HepG2 (cell line): ENCODE results near the gene KLF13. TPM values are rescaled to one million over a fixed set of nuclear protein-coding genes. Genes with fewer than 3 reads are reported as not detected.
A peak's percentile ranks its signal among the peaks of the same experiment; 100 is the strongest.

Experiments
- AGO2 ChIP-seq: fragments of 200-400 bp; formaldehyde crosslinking; optimal IDR thresholded peaks from 2 replicates; pipeline ENCODE3; 2017; ENCODE audit warnings: mild to moderate bottlenecking, low read depth, low read length, moderate library complexity
- AKAP8 ChIP-seq: sonication (generic); formaldehyde crosslinking; IDR thresholded peaks from 2 replicates; pipeline ENCODE4 v1.5.1; 2020; ENCODE audit warnings: mild to moderate bottlenecking, missing genetic modification reagents
- EHMT2 ChIP-seq: fragments of 200-600 bp; sonication (generic); IDR thresholded peaks from 2 replicates; pipeline ENCODE4 v1.7.0; 2017; ENCODE audit warnings: antibody characterized with exemption, low read depth, low read length, borderline replicate concordance
- GABPB1 ChIP-seq: IDR thresholded peaks from 2 replicates; pipeline ENCODE4 v1.6.1; 2016; ENCODE audit warnings: mild to moderate bottlenecking, missing genetic modification reagents, moderate library complexity, missing compliant biosample characterization
- HDAC1 ChIP-seq: sonication (generic); formaldehyde crosslinking; IDR thresholded peaks from 2 replicates; pipeline ENCODE4 v1.5.1; 2020; ENCODE audit warnings: mild to moderate bottlenecking, missing genetic modification reagents
- PCBP1 ChIP-seq: fragments of 200-400 bp; formaldehyde crosslinking; IDR thresholded peaks from 2 replicates; pipeline ENCODE4 v1.6.1; 2017; ENCODE audit warnings: mild to moderate bottlenecking, low read depth, low read length, borderline replicate concordance
- TAF15 ChIP-seq: fragments of 200-400 bp; formaldehyde crosslinking; IDR thresholded peaks from one replicate; pipeline ENCODE4 v1.6.1; 2018; ENCODE audit warnings: mild to moderate bottlenecking, low read depth, low read length; ENCODE audit not compliant: poor library complexity, severe bottlenecking
- XRCC5 ChIP-seq: fragments of 200-400 bp; formaldehyde crosslinking; optimal IDR thresholded peaks from 2 replicates; pipeline ENCODE3; 2017; ENCODE audit warnings: mild to moderate bottlenecking, low read length
- ZNF292 ChIP-seq: sonication (generic); formaldehyde crosslinking; IDR thresholded peaks from 2 replicates; pipeline ENCODE4 v1.8.1; 2022; ENCODE audit warnings: mild to moderate bottlenecking, low read depth, missing genetic modification reagents, borderline replicate concordance
- ZNF557 ChIP-seq: sonication (generic); formaldehyde crosslinking; IDR thresholded peaks from 2 replicates; pipeline ENCODE4 v1.4.0; 2020; ENCODE audit warnings: missing genetic modification reagents
- ZNF720 ChIP-seq: sonication (generic); formaldehyde crosslinking; IDR thresholded peaks from 2 replicates; pipeline ENCODE4 v1.4.0; 2020; ENCODE audit warnings: missing genetic modification reagents
- polyA plus RNA-seq, 8 experiments: library from polyadenylated mRNA; depleted of rRNA in 3 of 8; stranded (reverse) in 7 of 8; unstranded in 1 of 8; fragments of >200 nt; fragmentation: Illumina TruSeq in 4 of 8; extraction: Trizol in 4 of 8; gene quantifications; 2 replicates each; pipeline versions ENCODE4 v1.2.1 to v1.2.3, GENCODE V29; 2011 to 2016; ENCODE audit warnings: low read depth in 4 of 8, missing spikeins in 1 of 8, mixed read lengths in 1 of 8; ENCODE audit not compliant: insufficient read depth in 1 of 8
- total RNA-seq, 5 experiments: library from RNA; depleted of rRNA; stranded (reverse); fragments of >200 nt; fragmentation: Illumina TruSeq; extraction: Trizol; gene quantifications; 2 replicates each; pipeline ENCODE4 v1.2.3, GENCODE V29; 2016; ENCODE audit warnings: low read depth in 1 of 5
- TF ChIP-seq, protein P1 (sequence below): sonication (generic); formaldehyde crosslinking; IDR thresholded peaks from 2 replicates; pipeline ENCODE4 v1.5.1; 2020; ENCODE audit warnings: missing genetic modification reagents, mild to moderate bottlenecking, borderline replicate concordance
- TF ChIP-seq, protein P2 (sequence below): sonication (generic); formaldehyde crosslinking; IDR thresholded peaks from 2 replicates; pipeline ENCODE4 v1.5.1; 2020; ENCODE audit warnings: mild to moderate bottlenecking, missing genetic modification reagents, borderline replicate concordance
- TF ChIP-seq, protein P3 (sequence below): sonication (generic); formaldehyde crosslinking; IDR thresholded peaks from 2 replicates; pipeline ENCODE4 v1.4.0; 2020; ENCODE audit warnings: missing genetic modification reagents
- TF ChIP-seq, protein P4 (sequence below): sonication (generic); formaldehyde crosslinking; IDR thresholded peaks from 2 replicates; pipeline ENCODE4 v1.9.0; 2021; ENCODE audit warnings: missing genetic modification reagents, borderline replicate concordance

The KLF13 gene
- total and polyA plus RNA-seq, 2 of the 13 experiments (the other 11 are each of a cell fraction or from before 2014, with no cell fraction given), result 16.8 to 25.1 TPM

DNA sequence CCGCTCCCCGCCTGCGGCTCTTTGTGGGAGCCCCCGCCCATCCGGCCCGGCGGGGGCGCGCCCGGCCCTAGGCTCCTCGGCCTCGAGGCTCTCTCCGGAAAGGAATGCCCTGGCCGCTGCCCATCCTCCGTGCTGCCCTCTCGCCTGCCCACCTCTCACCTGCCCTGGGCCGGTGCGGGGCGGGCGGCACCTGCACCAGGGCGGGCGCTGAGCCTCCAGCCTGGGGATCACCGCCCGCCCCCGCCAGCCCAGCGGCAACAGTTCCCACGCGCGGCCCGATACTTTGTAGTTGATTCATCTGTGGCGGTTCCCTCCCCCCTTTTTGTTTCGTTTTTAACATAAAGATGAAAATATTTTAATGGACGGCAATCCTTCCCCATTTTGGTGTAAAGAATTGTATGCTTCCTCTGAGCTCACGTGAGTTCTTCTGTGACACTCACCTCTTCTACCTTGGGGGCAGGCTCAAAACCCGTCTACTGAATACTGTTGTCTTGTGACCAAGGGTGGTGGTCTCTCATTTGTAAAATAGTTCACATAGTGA lies 1.9 kb downstream of the KLF13 start (continued):
- TF ChIP-seq PCBP1 (no peak), EHMT2 (no peak), ZNF557 (CRISPR knock-in tag) (no peak), ZNF292 (CRISPR knock-in tag) (no peak), ZNF720 (CRISPR knock-in tag) (no peak), GABPB1 (CRISPR knock-in tag) (peak; percentile 45), HDAC1 (CRISPR knock-in tag) (no peak), XRCC5 (no peak), AKAP8 (CRISPR knock-in tag) (no peak), TAF15 (no peak), AGO2 (peak; percentile 70)
- TF ChIP-seq, protein P1, sequence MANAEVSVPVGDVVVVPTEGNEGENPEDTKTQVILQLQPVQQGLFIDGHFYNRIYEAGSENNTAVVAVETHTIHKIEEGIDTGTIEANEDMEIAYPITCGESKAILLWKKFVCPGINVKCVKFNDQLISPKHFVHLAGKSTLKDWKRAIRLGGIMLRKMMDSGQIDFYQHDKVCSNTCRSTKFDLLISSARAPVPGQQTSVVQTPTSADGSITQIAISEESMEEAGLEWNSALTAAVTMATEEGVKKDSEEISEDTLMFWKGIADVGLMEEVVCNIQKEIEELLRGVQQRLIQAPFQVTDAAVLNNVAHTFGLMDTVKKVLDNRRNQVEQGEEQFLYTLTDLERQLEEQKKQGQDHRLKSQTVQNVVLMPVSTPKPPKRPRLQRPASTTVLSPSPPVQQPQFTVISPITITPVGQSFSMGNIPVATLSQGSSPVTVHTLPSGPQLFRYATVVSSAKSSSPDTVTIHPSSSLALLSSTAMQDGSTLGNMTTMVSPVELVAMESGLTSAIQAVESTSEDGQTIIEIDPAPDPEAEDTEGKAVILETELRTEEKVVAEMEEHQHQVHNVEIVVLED (CRISPR knock-in tag), result no peak
- TF ChIP-seq, protein P2, sequence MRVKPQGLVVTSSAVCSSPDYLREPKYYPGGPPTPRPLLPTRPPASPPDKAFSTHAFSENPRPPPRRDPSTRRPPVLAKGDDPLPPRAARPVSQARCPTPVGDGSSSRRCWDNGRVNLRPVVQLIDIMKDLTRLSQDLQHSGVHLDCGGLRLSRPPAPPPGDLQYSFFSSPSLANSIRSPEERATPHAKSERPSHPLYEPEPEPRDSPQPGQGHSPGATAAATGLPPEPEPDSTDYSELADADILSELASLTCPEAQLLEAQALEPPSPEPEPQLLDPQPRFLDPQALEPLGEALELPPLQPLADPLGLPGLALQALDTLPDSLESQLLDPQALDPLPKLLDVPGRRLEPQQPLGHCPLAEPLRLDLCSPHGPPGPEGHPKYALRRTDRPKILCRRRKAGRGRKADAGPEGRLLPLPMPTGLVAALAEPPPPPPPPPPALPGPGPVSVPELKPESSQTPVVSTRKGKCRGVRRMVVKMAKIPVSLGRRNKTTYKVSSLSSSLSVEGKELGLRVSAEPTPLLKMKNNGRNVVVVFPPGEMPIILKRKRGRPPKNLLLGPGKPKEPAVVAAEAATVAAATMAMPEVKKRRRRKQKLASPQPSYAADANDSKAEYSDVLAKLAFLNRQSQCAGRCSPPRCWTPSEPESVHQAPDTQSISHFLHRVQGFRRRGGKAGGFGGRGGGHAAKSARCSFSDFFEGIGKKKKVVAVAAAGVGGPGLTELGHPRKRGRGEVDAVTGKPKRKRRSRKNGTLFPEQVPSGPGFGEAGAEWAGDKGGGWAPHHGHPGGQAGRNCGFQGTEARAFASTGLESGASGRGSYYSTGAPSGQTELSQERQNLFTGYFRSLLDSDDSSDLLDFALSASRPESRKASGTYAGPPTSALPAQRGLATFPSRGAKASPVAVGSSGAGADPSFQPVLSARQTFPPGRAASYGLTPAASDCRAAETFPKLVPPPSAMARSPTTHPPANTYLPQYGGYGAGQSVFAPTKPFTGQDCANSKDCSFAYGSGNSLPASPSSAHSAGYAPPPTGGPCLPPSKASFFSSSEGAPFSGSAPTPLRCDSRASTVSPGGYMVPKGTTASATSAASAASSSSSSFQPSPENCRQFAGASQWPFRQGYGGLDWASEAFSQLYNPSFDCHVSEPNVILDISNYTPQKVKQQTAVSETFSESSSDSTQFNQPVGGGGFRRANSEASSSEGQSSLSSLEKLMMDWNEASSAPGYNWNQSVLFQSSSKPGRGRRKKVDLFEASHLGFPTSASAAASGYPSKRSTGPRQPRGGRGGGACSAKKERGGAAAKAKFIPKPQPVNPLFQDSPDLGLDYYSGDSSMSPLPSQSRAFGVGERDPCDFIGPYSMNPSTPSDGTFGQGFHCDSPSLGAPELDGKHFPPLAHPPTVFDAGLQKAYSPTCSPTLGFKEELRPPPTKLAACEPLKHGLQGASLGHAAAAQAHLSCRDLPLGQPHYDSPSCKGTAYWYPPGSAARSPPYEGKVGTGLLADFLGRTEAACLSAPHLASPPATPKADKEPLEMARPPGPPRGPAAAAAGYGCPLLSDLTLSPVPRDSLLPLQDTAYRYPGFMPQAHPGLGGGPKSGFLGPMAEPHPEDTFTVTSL (CRISPR knock-in tag), result no peak
- TF ChIP-seq, protein P3, sequence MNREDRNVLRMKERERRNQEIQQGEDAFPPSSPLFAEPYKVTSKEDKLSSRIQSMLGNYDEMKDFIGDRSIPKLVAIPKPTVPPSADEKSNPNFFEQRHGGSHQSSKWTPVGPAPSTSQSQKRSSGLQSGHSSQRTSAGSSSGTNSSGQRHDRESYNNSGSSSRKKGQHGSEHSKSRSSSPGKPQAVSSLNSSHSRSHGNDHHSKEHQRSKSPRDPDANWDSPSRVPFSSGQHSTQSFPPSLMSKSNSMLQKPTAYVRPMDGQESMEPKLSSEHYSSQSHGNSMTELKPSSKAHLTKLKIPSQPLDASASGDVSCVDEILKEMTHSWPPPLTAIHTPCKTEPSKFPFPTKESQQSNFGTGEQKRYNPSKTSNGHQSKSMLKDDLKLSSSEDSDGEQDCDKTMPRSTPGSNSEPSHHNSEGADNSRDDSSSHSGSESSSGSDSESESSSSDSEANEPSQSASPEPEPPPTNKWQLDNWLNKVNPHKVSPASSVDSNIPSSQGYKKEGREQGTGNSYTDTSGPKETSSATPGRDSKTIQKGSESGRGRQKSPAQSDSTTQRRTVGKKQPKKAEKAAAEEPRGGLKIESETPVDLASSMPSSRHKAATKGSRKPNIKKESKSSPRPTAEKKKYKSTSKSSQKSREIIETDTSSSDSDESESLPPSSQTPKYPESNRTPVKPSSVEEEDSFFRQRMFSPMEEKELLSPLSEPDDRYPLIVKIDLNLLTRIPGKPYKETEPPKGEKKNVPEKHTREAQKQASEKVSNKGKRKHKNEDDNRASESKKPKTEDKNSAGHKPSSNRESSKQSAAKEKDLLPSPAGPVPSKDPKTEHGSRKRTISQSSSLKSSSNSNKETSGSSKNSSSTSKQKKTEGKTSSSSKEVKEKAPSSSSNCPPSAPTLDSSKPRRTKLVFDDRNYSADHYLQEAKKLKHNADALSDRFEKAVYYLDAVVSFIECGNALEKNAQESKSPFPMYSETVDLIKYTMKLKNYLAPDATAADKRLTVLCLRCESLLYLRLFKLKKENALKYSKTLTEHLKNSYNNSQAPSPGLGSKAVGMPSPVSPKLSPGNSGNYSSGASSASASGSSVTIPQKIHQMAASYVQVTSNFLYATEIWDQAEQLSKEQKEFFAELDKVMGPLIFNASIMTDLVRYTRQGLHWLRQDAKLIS (CRISPR knock-in tag), result no peak
- TF ChIP-seq, protein P4, sequence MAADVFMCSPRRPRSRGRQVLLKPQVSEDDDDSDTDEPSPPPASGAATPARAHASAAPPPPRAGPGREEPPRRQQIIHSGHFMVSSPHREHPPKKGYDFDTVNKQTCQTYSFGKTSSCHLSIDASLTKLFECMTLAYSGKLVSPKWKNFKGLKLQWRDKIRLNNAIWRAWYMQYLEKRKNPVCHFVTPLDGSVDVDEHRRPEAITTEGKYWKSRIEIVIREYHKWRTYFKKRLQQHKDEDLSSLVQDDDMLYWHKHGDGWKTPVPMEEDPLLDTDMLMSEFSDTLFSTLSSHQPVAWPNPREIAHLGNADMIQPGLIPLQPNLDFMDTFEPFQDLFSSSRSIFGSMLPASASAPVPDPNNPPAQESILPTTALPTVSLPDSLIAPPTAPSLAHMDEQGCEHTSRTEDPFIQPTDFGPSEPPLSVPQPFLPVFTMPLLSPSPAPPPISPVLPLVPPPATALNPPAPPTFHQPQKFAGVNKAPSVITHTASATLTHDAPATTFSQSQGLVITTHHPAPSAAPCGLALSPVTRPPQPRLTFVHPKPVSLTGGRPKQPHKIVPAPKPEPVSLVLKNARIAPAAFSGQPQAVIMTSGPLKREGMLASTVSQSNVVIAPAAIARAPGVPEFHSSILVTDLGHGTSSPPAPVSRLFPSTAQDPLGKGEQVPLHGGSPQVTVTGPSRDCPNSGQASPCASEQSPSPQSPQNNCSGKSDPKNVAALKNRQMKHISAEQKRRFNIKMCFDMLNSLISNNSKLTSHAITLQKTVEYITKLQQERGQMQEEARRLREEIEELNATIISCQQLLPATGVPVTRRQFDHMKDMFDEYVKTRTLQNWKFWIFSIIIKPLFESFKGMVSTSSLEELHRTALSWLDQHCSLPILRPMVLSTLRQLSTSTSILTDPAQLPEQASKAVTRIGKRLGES (CRISPR knock-in tag), result no peak
